NCI-H187 treated with DMSO at 0.1 percent for 48 hours (cell line): Measurements from ENCODE around the gene MKNK2.

ENCODE experiments used
- DNase-seq: peaks from one replicate; lab custom pipeline; 2025; lab: John Stamatoyannopoulos, UW

Gene MKNK2

GRCh38 chr19:2080336-2080988 is 29.4 kb upstream of the MKNK2 start:
- no peak for DNase-seq

GRCh38 chr19:2079865-2080301 is 28.8 kb upstream of the MKNK2 start:
- no peak for DNase-seq

- DNase-seq: no peak
Observed at GRCh38 chr19:2079076-2079864, 28.2 kb upstream of the MKNK2 start.

- DNase-seq: no peak
Observed at GRCh38 chr19:2077833-2078619, 27.0 kb upstream of the MKNK2 start.

GRCh38 chr19:2077398-2077797 is 26.4 kb upstream of the MKNK2 start:
- no peak for DNase-seq

GRCh38 chr19:2076526-2076944 is 25.5 kb upstream of the MKNK2 start:
- no peak for DNase-seq

GRCh38 chr19:2072757-2073551 is 21.9 kb upstream of the MKNK2 start:
- DNase-seq: no peak

- DNase-seq: no peak
Observed at GRCh38 chr19:2070986-2071673, 20.1 kb upstream of the MKNK2 start.

- DNase-seq: no peak
Observed at GRCh38 chr19:2070436-2070827, 19.4 kb upstream of the MKNK2 start.

- DNase-seq: no peak
Observed at GRCh38 chr19:2064788-2065524, 13.9 kb upstream of the MKNK2 start.

GRCh38 chr19:2064395-2064787 is 13.3 kb upstream of the MKNK2 start:
- no peak for DNase-seq

GRCh38 chr19:2063824-2064223 is 12.8 kb upstream of the MKNK2 start:
- no peak for DNase-seq

GRCh38 chr19:2062770-2063169 is 11.7 kb upstream of the MKNK2 start:
- DNase-seq: no peak

- DNase-seq: no peak
Observed at GRCh38 chr19:2062389-2062729, 11.3 kb upstream of the MKNK2 start.

GRCh38 chr19:2061495-2062388 is 10.7 kb upstream of the MKNK2 start:
- DNase-seq: peak; percentile 97

GRCh38 chr19:2060884-2061494 is 9.9 kb upstream of the MKNK2 start:
- no peak for DNase-seq

GRCh38 chr19:2059422-2060201 is 8.6 kb upstream of the MKNK2 start:
- DNase-seq: no peak
